NCI-H510A (cell line): ENCODE measurements around the gene GTPBP2.
A peak's percentile ranks its signal among the peaks of the same experiment; 100 is the strongest.
"Not testable (repeated sequence)": the region's sequence is repeated elsewhere in the genome, so short reads cannot be mapped to it uniquely, and the experiment has no call there.

ENCODE experiments used
- DNase-seq: peaks from one replicate; lab custom pipeline; 2025; lab: John Stamatoyannopoulos, UW

GTPBP2 gene

GRCh38 chr6:43629104-43629504 lies at the start of gene GTPBP2:
Gene GTPBP2, minus strand, starts transcription at chr6:43629264. Its CDS starts 102 bp downstream, at chr6:43629162.
- DNase-seq, result peak; percentile 99

GRCh38 chr6:43678341-43678740 lies 49.3 kb upstream of the GTPBP2 start:
- DNase-seq, result no peak

- no peak for DNase-seq
Observed at GRCh38 chr6:43677759-43678158, 48.7 kb upstream of the GTPBP2 start.

GRCh38 chr6:43676962-43677606 lies 48.0 kb upstream of the GTPBP2 start:
- no peak for DNase-seq

- DNase-seq, result no peak
Observed at GRCh38 chr6:43674921-43675320, 45.9 kb upstream of the GTPBP2 start.

- DNase-seq, result no peak
Observed at GRCh38 chr6:43674291-43674690, 45.2 kb upstream of the GTPBP2 start.

GRCh38 chr6:43673444-43674084 lies 44.5 kb upstream of the GTPBP2 start:
- no peak for DNase-seq

- DNase-seq, result no peak
Observed at GRCh38 chr6:43671801-43672690, 43.0 kb upstream of the GTPBP2 start.

GRCh38 chr6:43671011-43671800 lies 42.1 kb upstream of the GTPBP2 start:
- no peak for DNase-seq

GRCh38 chr6:43670623-43670986 lies 41.5 kb upstream of the GTPBP2 start:
- no peak for DNase-seq

GRCh38 chr6:43669922-43670622 lies 41.0 kb upstream of the GTPBP2 start:
- peak; percentile 47 for DNase-seq

GRCh38 chr6:43669050-43669921 lies 40.2 kb upstream of the GTPBP2 start:
- no peak for DNase-seq

GRCh38 chr6:43668151-43669028 lies 39.3 kb upstream of the GTPBP2 start:
- peak; percentile 74 for DNase-seq

- DNase-seq, result peak; percentile 43
Observed at GRCh38 chr6:43667245-43668150, 38.4 kb upstream of the GTPBP2 start.

- DNase-seq, result no peak
Observed at GRCh38 chr6:43666196-43666920, 37.3 kb upstream of the GTPBP2 start.

- no peak for DNase-seq
Observed at GRCh38 chr6:43665376-43665775, 36.3 kb upstream of the GTPBP2 start.

- not testable (repeated sequence) for DNase-seq
Observed at GRCh38 chr6:43662948-43663347, 33.9 kb upstream of the GTPBP2 start.

GRCh38 chr6:43658161-43658560 lies 29.1 kb upstream of the GTPBP2 start:
- no peak for DNase-seq
